ENCODE results near the gene DLG1. TPM values are rescaled to one million over a fixed set of nuclear protein-coding genes. Genes with fewer than 3 reads are reported as not detected.

Gene DLG1
- total RNA-seq, 1 donor from 2014 or later = 102 TPM

- no peak for DNase-seq (ENCODE audit: low spot score)
These were observed 282.3 kb downstream of the DLG1 start for GRCh38 chr3:197015790-197016736.

GRCh38 chr3:197014942-197015575 lies 283.4 kb downstream of the DLG1 start:
- DNase-seq (ENCODE audit: low spot score) = no peak

- no peak for DNase-seq (ENCODE audit: low spot score)
These were observed 284.4 kb downstream of the DLG1 start for GRCh38 chr3:197014024-197014423.

GRCh38 chr3:197012540-197012883 lies 285.9 kb downstream of the DLG1 start:
- DNase-seq (ENCODE audit: low spot score) = no peak

GRCh38 chr3:197011780-197012539 lies 286.5 kb downstream of the DLG1 start:
- no peak for DNase-seq (ENCODE audit: low spot score)

GRCh38 chr3:197010556-197011351 lies 287.7 kb downstream of the DLG1 start:
- DNase-seq (ENCODE audit: low spot score) = no peak

GRCh38 chr3:197009532-197010019 lies 288.8 kb downstream of the DLG1 start:
- DNase-seq (ENCODE audit: low spot score) = no peak

- no peak for DNase-seq (ENCODE audit: low spot score)
These were observed 289.8 kb downstream of the DLG1 start for GRCh38 chr3:197008436-197009209.

- DNase-seq (ENCODE audit: low spot score) = no peak
These were observed 290.5 kb downstream of the DLG1 start for GRCh38 chr3:197007953-197008352.

GRCh38 chr3:197007296-197007940 lies 291.0 kb downstream of the DLG1 start:
- no peak for DNase-seq (ENCODE audit: low spot score)

GRCh38 chr3:197006860-197007259 lies 291.6 kb downstream of the DLG1 start:
- DNase-seq (ENCODE audit: low spot score) = no peak

- DNase-seq (ENCODE audit: low spot score) = no peak
These were observed 292.0 kb downstream of the DLG1 start for GRCh38 chr3:197006446-197006845.

- peak; percentile 25 for DNase-seq (ENCODE audit: low spot score)
These were observed 294.7 kb downstream of the DLG1 start for GRCh38 chr3:197003461-197004385.

GRCh38 chr3:197002701-197003454 lies 295.5 kb downstream of the DLG1 start:
- peak; percentile 77 for DNase-seq (ENCODE audit: low spot score)

GRCh38 chr3:197001972-197002700 lies 296.3 kb downstream of the DLG1 start:
- DNase-seq (ENCODE audit: low spot score) = peak; percentile 28

- peak; percentile 19 for DNase-seq (ENCODE audit: low spot score)
These were observed 297.1 kb downstream of the DLG1 start for GRCh38 chr3:197001106-197001971.

All from umbilical cord (tissue), 2 donors.